GM12878 (cell line): ENCODE data around the gene RNU2-63P.

Experiments used
- EP300 ChIP-seq, 2 experiments: fragments of 150-350 bp in 1 of 2; IDR thresholded peaks; 2 replicates each; pipeline ENCODE4 v1.6.1; 2011 to 2012; ENCODE audit warnings: low read depth in 2 of 2, low read length in 2 of 2, borderline replicate concordance in 1 of 2, improper control_type of control experiment in 1 of 2, inconsistent platforms in 1 of 2; ENCODE audit not compliant: control insufficient read depth in 1 of 2
- EZH2 ChIP-seq: IDR thresholded peaks from 2 replicates; pipeline ENCODE4 v1.6.1; 2012; ENCODE audit warnings: low read depth, mild to moderate bottlenecking, control low read depth, inconsistent platforms, low read length, borderline replicate concordance; ENCODE audit not compliant: control insufficient read depth
- FOS ChIP-seq: IDR thresholded peaks from 3 replicates; pipeline ENCODE4 v1.6.1; 2011; ENCODE audit warnings: borderline replicate concordance; ENCODE audit not compliant: insufficient read length; ENCODE audit errors: extremely low read depth
- MTA2 ChIP-seq: fragments of 450-650 bp; IDR thresholded peaks from 2 replicates; pipeline ENCODE4 v1.6.1; 2016; ENCODE audit warnings: low read depth, mild to moderate bottlenecking, moderate library complexity
- POLR2A ChIP-seq: IDR thresholded peaks from 2 replicates; pipeline ENCODE4 v1.6.1; 2011; ENCODE audit warnings: low read depth, mild to moderate bottlenecking, low read length
- POLR2AphosphoS5 ChIP-seq: IDR thresholded peaks from 2 replicates; pipeline ENCODE4 v1.6.1; 2011; ENCODE audit warnings: mild to moderate bottlenecking, low read length, inconsistent platforms
- RFX5 ChIP-seq: IDR thresholded peaks from 2 replicates; pipeline ENCODE4 v1.6.1; 2011; ENCODE audit warnings: low read depth, low read length, improper control_type of control experiment
- TF ChIP-seq, protein P1 (sequence below), 3 experiments: IDR thresholded peaks in 2 of 3; conservative IDR thresholded peaks in 1 of 3; 2 replicates each; pipeline ENCODE4 v1.5.1; 2011; ENCODE audit warnings: low read depth in 3 of 3, low read length in 3 of 3, mild to moderate bottlenecking in 3 of 3, control low read depth in 2 of 3, moderate library complexity in 2 of 3, inconsistent platforms in 1 of 3, mixed read lengths in 1 of 3; ENCODE audit not compliant: control insufficient read depth in 2 of 3, insufficient read depth in 1 of 3; ENCODE audit errors: extremely low read depth in 1 of 3
- TF ChIP-seq, protein P2 (sequence below): IDR thresholded peaks from 2 replicates; pipeline ENCODE4 v1.6.1; 2012; ENCODE audit warnings: mild to moderate bottlenecking, low read depth, low read length
- TF ChIP-seq, protein P3 (sequence below): fragments of 450-650 bp; IDR thresholded peaks from 2 replicates; pipeline ENCODE4 v1.6.1; 2017; ENCODE audit warnings: antibody characterized with exemption, mild to moderate bottlenecking, moderate library complexity
- TF ChIP-seq, protein P4 (sequence below): IDR thresholded peaks from 2 replicates; pipeline ENCODE4 v1.6.1; 2012; ENCODE audit warnings: low read length, inconsistent platforms
- TF ChIP-seq, protein P5 (sequence below): IDR thresholded peaks from 2 replicates; pipeline ENCODE4 v1.6.1; 2012; ENCODE audit warnings: low read depth, low read length, improper control_type of control experiment

DNA sequence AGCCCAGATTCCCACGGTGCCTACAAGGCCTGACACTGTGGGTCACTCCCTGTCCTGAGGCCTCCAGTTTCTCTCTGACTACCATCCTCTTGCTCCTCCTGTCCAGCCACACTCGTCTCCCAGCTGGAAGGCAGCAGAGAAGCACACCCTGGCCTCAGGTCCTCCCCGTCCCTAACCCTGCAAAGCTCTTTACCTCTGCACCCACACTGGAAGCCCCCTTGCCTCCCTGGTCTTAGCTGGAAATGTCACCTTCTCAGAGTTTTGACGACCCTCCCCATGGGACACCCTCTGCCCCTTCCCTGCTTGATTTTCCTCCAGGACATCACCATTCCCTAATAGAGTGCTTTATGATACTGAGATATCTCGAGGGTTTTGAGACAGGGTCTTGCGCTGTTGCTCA lies 10.6 kb downstream of the RNU2-63P start:
- TF ChIP-seq, protein P1, sequence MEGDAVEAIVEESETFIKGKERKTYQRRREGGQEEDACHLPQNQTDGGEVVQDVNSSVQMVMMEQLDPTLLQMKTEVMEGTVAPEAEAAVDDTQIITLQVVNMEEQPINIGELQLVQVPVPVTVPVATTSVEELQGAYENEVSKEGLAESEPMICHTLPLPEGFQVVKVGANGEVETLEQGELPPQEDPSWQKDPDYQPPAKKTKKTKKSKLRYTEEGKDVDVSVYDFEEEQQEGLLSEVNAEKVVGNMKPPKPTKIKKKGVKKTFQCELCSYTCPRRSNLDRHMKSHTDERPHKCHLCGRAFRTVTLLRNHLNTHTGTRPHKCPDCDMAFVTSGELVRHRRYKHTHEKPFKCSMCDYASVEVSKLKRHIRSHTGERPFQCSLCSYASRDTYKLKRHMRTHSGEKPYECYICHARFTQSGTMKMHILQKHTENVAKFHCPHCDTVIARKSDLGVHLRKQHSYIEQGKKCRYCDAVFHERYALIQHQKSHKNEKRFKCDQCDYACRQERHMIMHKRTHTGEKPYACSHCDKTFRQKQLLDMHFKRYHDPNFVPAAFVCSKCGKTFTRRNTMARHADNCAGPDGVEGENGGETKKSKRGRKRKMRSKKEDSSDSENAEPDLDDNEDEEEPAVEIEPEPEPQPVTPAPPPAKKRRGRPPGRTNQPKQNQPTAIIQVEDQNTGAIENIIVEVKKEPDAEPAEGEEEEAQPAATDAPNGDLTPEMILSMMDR (IDR thresholded peaks at IDR 0.05 in 2 of 3, conservative IDR thresholded peaks at IDR 0.05 in 1 of 3; ENCODE audit: control insufficient read depth in 2 of 3, extremely low read depth in 1 of 3, insufficient read depth in 1 of 3, low read depth in 3 of 3, low read length in 3 of 3) = no peak
- TF ChIP-seq, protein P2, sequence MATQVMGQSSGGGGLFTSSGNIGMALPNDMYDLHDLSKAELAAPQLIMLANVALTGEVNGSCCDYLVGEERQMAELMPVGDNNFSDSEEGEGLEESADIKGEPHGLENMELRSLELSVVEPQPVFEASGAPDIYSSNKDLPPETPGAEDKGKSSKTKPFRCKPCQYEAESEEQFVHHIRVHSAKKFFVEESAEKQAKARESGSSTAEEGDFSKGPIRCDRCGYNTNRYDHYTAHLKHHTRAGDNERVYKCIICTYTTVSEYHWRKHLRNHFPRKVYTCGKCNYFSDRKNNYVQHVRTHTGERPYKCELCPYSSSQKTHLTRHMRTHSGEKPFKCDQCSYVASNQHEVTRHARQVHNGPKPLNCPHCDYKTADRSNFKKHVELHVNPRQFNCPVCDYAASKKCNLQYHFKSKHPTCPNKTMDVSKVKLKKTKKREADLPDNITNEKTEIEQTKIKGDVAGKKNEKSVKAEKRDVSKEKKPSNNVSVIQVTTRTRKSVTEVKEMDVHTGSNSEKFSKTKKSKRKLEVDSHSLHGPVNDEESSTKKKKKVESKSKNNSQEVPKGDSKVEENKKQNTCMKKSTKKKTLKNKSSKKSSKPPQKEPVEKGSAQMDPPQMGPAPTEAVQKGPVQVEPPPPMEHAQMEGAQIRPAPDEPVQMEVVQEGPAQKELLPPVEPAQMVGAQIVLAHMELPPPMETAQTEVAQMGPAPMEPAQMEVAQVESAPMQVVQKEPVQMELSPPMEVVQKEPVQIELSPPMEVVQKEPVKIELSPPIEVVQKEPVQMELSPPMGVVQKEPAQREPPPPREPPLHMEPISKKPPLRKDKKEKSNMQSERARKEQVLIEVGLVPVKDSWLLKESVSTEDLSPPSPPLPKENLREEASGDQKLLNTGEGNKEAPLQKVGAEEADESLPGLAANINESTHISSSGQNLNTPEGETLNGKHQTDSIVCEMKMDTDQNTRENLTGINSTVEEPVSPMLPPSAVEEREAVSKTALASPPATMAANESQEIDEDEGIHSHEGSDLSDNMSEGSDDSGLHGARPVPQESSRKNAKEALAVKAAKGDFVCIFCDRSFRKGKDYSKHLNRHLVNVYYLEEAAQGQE = no peak
- TF ChIP-seq, protein P3, sequence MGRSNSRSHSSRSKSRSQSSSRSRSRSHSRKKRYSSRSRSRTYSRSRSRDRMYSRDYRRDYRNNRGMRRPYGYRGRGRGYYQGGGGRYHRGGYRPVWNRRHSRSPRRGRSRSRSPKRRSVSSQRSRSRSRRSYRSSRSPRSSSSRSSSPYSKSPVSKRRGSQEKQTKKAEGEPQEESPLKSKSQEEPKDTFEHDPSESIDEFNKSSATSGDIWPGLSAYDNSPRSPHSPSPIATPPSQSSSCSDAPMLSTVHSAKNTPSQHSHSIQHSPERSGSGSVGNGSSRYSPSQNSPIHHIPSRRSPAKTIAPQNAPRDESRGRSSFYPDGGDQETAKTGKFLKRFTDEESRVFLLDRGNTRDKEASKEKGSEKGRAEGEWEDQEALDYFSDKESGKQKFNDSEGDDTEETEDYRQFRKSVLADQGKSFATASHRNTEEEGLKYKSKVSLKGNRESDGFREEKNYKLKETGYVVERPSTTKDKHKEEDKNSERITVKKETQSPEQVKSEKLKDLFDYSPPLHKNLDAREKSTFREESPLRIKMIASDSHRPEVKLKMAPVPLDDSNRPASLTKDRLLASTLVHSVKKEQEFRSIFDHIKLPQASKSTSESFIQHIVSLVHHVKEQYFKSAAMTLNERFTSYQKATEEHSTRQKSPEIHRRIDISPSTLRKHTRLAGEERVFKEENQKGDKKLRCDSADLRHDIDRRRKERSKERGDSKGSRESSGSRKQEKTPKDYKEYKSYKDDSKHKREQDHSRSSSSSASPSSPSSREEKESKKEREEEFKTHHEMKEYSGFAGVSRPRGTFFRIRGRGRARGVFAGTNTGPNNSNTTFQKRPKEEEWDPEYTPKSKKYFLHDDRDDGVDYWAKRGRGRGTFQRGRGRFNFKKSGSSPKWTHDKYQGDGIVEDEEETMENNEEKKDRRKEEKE = no peak
- TF ChIP-seq POLR2AphosphoS5 = no peak
- TF ChIP-seq POLR2A = no peak
- TF ChIP-seq FOS = no peak
- no peak for TF ChIP-seq MTA2
- TF ChIP-seq, protein P4, sequence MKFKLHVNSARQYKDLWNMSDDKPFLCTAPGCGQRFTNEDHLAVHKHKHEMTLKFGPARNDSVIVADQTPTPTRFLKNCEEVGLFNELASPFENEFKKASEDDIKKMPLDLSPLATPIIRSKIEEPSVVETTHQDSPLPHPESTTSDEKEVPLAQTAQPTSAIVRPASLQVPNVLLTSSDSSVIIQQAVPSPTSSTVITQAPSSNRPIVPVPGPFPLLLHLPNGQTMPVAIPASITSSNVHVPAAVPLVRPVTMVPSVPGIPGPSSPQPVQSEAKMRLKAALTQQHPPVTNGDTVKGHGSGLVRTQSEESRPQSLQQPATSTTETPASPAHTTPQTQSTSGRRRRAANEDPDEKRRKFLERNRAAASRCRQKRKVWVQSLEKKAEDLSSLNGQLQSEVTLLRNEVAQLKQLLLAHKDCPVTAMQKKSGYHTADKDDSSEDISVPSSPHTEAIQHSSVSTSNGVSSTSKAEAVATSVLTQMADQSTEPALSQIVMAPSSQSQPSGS = no peak
- TF ChIP-seq RFX5 = no peak
- TF ChIP-seq, protein P5, sequence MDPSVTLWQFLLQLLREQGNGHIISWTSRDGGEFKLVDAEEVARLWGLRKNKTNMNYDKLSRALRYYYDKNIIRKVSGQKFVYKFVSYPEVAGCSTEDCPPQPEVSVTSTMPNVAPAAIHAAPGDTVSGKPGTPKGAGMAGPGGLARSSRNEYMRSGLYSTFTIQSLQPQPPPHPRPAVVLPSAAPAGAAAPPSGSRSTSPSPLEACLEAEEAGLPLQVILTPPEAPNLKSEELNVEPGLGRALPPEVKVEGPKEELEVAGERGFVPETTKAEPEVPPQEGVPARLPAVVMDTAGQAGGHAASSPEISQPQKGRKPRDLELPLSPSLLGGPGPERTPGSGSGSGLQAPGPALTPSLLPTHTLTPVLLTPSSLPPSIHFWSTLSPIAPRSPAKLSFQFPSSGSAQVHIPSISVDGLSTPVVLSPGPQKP = no peak
- TF ChIP-seq EP300 (IDR thresholded peaks at IDR 0.05; ENCODE audit: borderline replicate concordance in 1 of 2, control insufficient read depth in 1 of 2, low read depth in 2 of 2, low read length in 2 of 2) = no peak
- TF ChIP-seq EZH2 = no peak
